DMS153 treated with DMSO at 0.1 percent for 48 hours (cell line): Measurements from ENCODE around the gene LEMD1.

Experiments used
- DNase-seq: peaks from one replicate; lab custom pipeline; 2025; ENCODE audit not compliant: unreplicated experiment; lab: John Stamatoyannopoulos, UW

LEMD1 gene

GRCh38 chr1:205335692-205336091, 86.2 kb downstream of the LEMD1 start:
- peak; percentile 95 for DNase-seq

GRCh38 chr1:205332015-205332791, 89.7 kb downstream of the LEMD1 start:
- no peak for DNase-seq
